ENCODE data around the gene ADAR. TPM values are rescaled to one million over a fixed set of nuclear protein-coding genes. Genes with fewer than 3 reads are reported as not detected.
A peak's percentile ranks its signal among the peaks of the same experiment; 100 is the strongest.

The ADAR gene
- total RNA-seq, 4 donors from 2014 or later: 54.3 to 105 (median 73.6) TPM

DNA sequence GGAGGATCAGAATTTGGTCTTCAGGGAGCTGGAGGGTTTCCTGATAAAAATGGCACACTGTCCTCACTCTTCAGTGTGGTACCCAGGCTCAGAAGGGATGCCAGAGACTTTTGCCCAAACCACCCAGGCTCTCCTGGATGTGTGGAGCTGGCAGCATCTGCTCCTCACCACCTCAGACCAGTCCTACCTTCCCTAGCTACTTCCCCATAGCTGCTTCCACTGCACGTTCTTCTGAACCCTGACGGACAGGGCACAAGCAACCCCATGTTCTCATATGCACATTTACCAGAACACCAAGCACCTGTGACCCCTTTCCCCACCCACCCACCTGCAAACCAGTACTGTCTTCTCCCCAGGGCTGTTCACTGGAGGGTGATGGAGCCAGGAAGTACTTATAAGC, 4.7 kb downstream of the ADAR start:
- TF ChIP-seq, protein P1, sequence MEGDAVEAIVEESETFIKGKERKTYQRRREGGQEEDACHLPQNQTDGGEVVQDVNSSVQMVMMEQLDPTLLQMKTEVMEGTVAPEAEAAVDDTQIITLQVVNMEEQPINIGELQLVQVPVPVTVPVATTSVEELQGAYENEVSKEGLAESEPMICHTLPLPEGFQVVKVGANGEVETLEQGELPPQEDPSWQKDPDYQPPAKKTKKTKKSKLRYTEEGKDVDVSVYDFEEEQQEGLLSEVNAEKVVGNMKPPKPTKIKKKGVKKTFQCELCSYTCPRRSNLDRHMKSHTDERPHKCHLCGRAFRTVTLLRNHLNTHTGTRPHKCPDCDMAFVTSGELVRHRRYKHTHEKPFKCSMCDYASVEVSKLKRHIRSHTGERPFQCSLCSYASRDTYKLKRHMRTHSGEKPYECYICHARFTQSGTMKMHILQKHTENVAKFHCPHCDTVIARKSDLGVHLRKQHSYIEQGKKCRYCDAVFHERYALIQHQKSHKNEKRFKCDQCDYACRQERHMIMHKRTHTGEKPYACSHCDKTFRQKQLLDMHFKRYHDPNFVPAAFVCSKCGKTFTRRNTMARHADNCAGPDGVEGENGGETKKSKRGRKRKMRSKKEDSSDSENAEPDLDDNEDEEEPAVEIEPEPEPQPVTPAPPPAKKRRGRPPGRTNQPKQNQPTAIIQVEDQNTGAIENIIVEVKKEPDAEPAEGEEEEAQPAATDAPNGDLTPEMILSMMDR (IDR thresholded peaks at IDR 0.05): no peak
- TF ChIP-seq POLR2A (IDR thresholded peaks at IDR 0.05): no peak
- WGBS, 2 donors: 57 to 64% methylated on average over 2 of the region's 2 CpGs
- intact Hi-C loops (cut with DNase I; ENCODE audit: low total_unique reads): no loop called here
- DNase-seq (ENCODE audit: low spot score in 2 of 2): peak in 1 of 2 donors; percentile 75
- H3K4me3 ChIP-seq (ENCODE audit: low read depth, poor library complexity, severe bottlenecking): no peak overlapping the region

DNA sequence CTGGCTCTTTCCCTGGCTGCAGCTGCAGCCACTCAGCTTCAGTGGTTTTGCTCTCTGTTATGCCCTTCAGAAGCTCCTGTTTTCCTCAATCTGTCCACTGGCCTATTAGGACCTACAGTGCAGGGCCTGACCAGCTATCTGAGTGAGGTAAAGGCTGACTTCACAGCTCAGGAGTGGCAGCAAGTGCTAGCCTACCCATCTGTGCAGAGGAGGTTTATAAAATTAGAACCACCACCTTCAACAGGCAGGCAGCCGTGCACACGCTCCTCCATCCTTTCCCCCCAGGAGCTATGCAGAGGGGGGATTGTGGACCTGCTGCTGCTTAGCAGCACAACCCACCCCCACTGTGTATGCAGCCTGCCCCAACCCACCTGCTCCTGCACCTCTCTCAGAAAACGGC, 8.3 kb downstream of the ADAR start:
- 76 to 88% methylated on average over 3 of the region's 3 CpGs for WGBS, 2 donors
- DNase-seq (ENCODE audit: low spot score in 2 of 2): peak in 1 of 2 donors; percentile 43
- H3K4me3 ChIP-seq (ENCODE audit: low read depth, poor library complexity, severe bottlenecking): no peak overlapping the region
- TF ChIP-seq POLR2A (IDR thresholded peaks at IDR 0.05): no peak
- TF ChIP-seq, protein P1 (IDR thresholded peaks at IDR 0.05): no peak
- intact Hi-C loops (cut with DNase I; ENCODE audit: low total_unique reads): no loop called here

DNA sequence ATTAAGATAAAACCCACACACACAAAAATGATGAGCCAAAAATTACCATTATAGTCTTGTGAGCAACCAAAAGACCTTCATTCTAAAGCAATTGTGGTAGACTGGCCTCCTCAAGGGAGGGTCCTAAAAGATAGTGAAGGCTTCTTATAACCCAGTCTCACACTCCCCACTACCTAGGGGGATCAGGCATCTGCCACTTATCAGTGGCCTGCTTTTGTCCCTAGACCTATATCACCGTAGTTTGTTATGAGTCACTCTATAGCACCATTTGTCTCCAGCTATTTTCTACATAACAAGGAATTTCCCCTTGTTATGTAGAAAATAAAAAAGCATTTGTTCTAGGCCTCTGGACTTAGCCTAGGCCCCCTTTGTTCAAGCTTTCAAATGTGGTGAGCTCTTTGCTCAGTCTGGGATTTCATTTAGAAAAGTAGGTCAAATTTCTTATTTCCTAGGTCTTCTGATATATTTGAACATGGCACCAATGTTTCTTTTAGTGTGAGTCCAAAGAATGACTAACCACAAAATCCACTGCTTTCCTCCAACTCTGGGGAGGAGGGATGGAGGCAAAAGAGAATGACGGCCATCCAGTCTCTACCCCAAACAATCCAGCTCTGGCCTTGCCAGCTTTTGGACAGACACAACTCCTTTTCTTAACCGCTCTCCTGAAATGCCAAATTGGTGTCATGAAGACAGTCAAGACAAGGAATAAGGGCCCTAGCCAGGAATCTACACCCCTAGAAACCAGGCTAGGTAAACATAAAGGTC, 8.9 kb downstream of the ADAR start:
- TF ChIP-seq, protein P1 (IDR thresholded peaks at IDR 0.05): no peak
- TF ChIP-seq POLR2A (IDR thresholded peaks at IDR 0.05): no peak
- H3K4me3 ChIP-seq (ENCODE audit: low read depth, poor library complexity, severe bottlenecking): no peak overlapping the region
- intact Hi-C loops (cut with DNase I; ENCODE audit: low total_unique reads): no loop called here
- 59 to 70% methylated on average over 3 of the region's 3 CpGs for WGBS, 2 donors
- peak in 1 of 2 donors; percentile 10 for DNase-seq (ENCODE audit: low spot score in 2 of 2)

DNA sequence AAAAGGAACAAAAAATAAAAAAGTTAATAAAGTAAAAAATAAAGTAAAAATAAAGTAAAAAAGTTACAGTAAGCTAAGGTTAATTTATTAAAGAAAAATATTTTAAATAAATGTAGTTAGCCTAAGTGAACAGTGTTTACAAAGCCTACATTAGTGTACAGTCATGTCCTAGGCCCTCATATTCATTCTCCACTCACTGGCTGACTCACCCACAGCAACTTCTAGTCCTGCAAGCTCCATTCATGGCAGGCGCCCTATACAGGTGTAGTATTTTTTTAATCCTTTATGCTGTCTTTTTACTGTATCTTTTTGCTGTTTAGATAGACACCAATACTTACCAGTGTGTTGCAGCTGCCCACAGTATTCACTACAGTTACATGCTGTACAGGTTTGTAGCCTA, 12.4 kb downstream of the ADAR start:
- no peak for DNase-seq (ENCODE audit: low spot score in 2 of 2)
- TF ChIP-seq, protein P1 (IDR thresholded peaks at IDR 0.05): no peak
- no peak for TF ChIP-seq POLR2A (IDR thresholded peaks at IDR 0.05)
- intact Hi-C loops (cut with DNase I; ENCODE audit: low total_unique reads): no loop called here
- WGBS, 2 donors: 86 to 87% methylated on average over 1 of the region's 1 CpG
- no peak overlapping the region for H3K4me3 ChIP-seq (ENCODE audit: low read depth, poor library complexity, severe bottlenecking)

DNA sequence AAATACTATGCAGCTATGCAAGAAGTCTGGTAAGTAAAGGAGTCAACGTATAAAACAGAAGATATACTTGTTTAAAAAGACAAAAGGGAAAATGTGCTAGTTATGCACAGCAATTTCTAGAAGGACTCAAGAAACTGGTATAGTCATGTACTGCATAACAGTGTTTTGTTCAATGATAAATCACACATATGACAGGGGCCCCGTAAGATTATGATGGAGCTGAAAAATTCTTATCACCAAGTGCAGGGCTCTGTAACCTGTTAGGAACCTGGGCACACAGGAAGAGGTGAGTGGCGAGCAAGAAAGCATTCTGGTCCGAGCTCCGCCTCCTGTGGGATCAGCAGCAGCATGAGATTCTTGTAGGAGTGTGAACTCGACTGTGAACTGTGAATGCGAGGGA, 13.2 kb downstream of the ADAR start:
- DNase-seq (ENCODE audit: low spot score in 2 of 2): no peak
- TF ChIP-seq POLR2A (IDR thresholded peaks at IDR 0.05): no peak
- TF ChIP-seq, protein P1 (IDR thresholded peaks at IDR 0.05): no peak
- no peak overlapping the region for H3K4me3 ChIP-seq (ENCODE audit: low read depth, poor library complexity, severe bottlenecking)
- intact Hi-C loops (cut with DNase I; ENCODE audit: low total_unique reads): no loop called here
- WGBS, 2 donors: 88% methylated on average over 7 of the region's 7 CpGs

DNA sequence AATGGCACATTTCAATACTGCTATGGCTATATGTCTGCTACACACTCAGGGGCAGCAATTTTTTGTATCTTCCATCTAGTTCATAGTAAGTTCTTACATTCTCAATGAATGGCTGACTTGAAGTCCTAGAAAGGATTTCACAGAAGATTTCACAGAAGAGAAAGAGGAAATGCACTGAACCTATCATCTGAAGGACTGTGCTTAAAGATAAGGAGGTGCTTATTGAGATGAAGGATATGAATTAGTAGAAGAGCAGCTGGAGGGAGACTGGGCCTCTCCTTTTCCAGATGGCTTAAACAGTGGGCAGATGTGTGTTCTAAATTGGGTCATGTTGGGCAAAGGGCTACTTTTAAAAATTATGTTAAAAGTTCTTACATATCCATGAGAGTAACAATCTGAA, 14.6 kb downstream of the ADAR start:
- H3K4me3 ChIP-seq (ENCODE audit: low read depth, poor library complexity, severe bottlenecking): no peak overlapping the region
- intact Hi-C loops (cut with DNase I; ENCODE audit: low total_unique reads): no loop called here
- no peak for DNase-seq (ENCODE audit: low spot score in 2 of 2)
- TF ChIP-seq, protein P1 (IDR thresholded peaks at IDR 0.05): no peak
- TF ChIP-seq POLR2A (IDR thresholded peaks at IDR 0.05): no peak

Measured in lower leg skin (tissue), 4 donors.